IPS-20b (cell line): ENCODE results near the gene GALNT10.

Experiments
- H3K27ac ChIP-seq: one replicate; pipeline ENCODE4 v1.5.1; 2013; ENCODE audit warnings: low read length
- H3K27me3 ChIP-seq: 2 replicates; pipeline ENCODE4 v1.6.1; 2013; ENCODE audit warnings: mild to moderate bottlenecking, low read length, inconsistent platforms; ENCODE audit not compliant: insufficient read depth
- H3K36me3 ChIP-seq: 2 replicates; pipeline ENCODE4 v1.6.1; 2013; ENCODE audit warnings: low read depth, mild to moderate bottlenecking, inconsistent platforms, low read length, moderate library complexity; ENCODE audit not compliant: insufficient read depth
- H3K4me1 ChIP-seq: 2 replicates; pipeline ENCODE4 v1.6.1; 2013; ENCODE audit warnings: mild to moderate bottlenecking, control low read depth, inconsistent platforms, low read length, moderate library complexity; ENCODE audit not compliant: insufficient read depth
- H3K4me3 ChIP-seq: 2 replicates; pipeline ENCODE4 v1.5.1; 2013; ENCODE audit warnings: mild to moderate bottlenecking, low read length, inconsistent platforms
- H3K9ac ChIP-seq: 2 replicates; pipeline ENCODE4 v1.6.1; 2013; ENCODE audit warnings: low read depth, mild to moderate bottlenecking, inconsistent platforms, low read length, moderate library complexity
- H3K9me3 ChIP-seq: 2 replicates; pipeline ENCODE4 v1.6.1; 2013; ENCODE audit warnings: mild to moderate bottlenecking, low read depth, low read length, inconsistent platforms; ENCODE audit not compliant: insufficient read depth

Gene GALNT10

GRCh38 chr5:154197801-154198491, 7.4 kb downstream of the GALNT10 start:
- Histone ChIP-seq H3K9me3 (no peaks in the 10 kb centered on the region), H3K27me3 (peaks cover 12% of the 10 kb centered on the region; the same call in 1 of the 2 replicates), H3K36me3 (no peaks in the 10 kb centered on the region), H3K9ac (no peak overlapping the region), H3K4me3 (no peak overlapping the region), H3K27ac (no peak overlapping the region), H3K4me1 (peaks cover 22% of the 10 kb centered on the region)

GRCh38 chr5:154198611-154199230, 8.2 kb downstream of the GALNT10 start:
- Histone ChIP-seq H3K9me3 (no peaks in the 10 kb centered on the region), H3K4me3 (no peak overlapping the region), H3K4me1 (peaks cover 21% of the 10 kb centered on the region), H3K36me3 (no peaks in the 10 kb centered on the region), H3K27ac (no peak overlapping the region), H3K9ac (no peak overlapping the region), H3K27me3 (peaks cover 4% of the 10 kb centered on the region; the same call in 1 of the 2 replicates)

- H3K4me1 ChIP-seq = peaks cover 16% of the 10 kb centered on the region
- H3K27me3 ChIP-seq = no peaks in the 10 kb centered on the region
- H3K9ac ChIP-seq = no peak overlapping the region
- no peaks in the 10 kb centered on the region for H3K36me3 ChIP-seq
- H3K27ac ChIP-seq = no peak overlapping the region
- H3K9me3 ChIP-seq = no peaks in the 10 kb centered on the region
- no peak overlapping the region for H3K4me3 ChIP-seq
Measured at GRCh38 chr5:154199263-154199662, 8.7 kb downstream of the GALNT10 start.

- H3K27me3 ChIP-seq = no peaks in the 10 kb centered on the region
- H3K4me1 ChIP-seq = peaks cover 12% of the 10 kb centered on the region
Measured at GRCh38 chr5:154199671-154200220, 9.2 kb downstream of the GALNT10 start.

GRCh38 chr5:154200221-154200620, 9.7 kb downstream of the GALNT10 start:
- Histone ChIP-seq H3K9ac (no peak overlapping the region), H3K36me3 (no peaks in the 10 kb centered on the region), H3K4me1 (peaks cover 9% of the 10 kb centered on the region), H3K4me3 (no peak overlapping the region), H3K27me3 (no peaks in the 10 kb centered on the region), H3K27ac (no peak overlapping the region), H3K9me3 (no peaks in the 10 kb centered on the region)

More at GRCh38 chr5:154199671-154200220, 9.2 kb downstream of the GALNT10 start:
- Histone ChIP-seq H3K36me3 (no peaks in the 10 kb centered on the region), H3K9me3 (no peaks in the 10 kb centered on the region), H3K4me3 (no peak overlapping the region), H3K9ac (no peak overlapping the region), H3K27ac (no peak overlapping the region)

- H3K4me1 ChIP-seq = peaks cover 9% of the 10 kb centered on the region
- no peak overlapping the region for H3K9ac ChIP-seq
- no peak overlapping the region for H3K27ac ChIP-seq
- no peaks in the 10 kb centered on the region for H3K36me3 ChIP-seq
- H3K4me3 ChIP-seq = no peak overlapping the region
- no peaks in the 10 kb centered on the region for H3K27me3 ChIP-seq
- no peaks in the 10 kb centered on the region for H3K9me3 ChIP-seq
Measured at GRCh38 chr5:154201108-154201769, 10.7 kb downstream of the GALNT10 start.

GRCh38 chr5:154202379-154203260, 12.1 kb downstream of the GALNT10 start:
- no peaks in the 10 kb centered on the region for H3K27me3 ChIP-seq
- H3K4me1 ChIP-seq = no peaks in the 10 kb centered on the region; the same call in none of the 2 replicates
- H3K9ac ChIP-seq = no peak overlapping the region
- no peaks in the 10 kb centered on the region for H3K9me3 ChIP-seq
- H3K36me3 ChIP-seq = no peaks in the 10 kb centered on the region
- no peak overlapping the region for H3K4me3 ChIP-seq
- no peak overlapping the region for H3K27ac ChIP-seq

- Histone ChIP-seq H3K27ac (no peak overlapping the region), H3K36me3 (no peaks in the 10 kb centered on the region)
Measured at GRCh38 chr5:154203798-154204578, 13.5 kb downstream of the GALNT10 start.

GRCh38 chr5:154205441-154206117, 15.0 kb downstream of the GALNT10 start:
- no peaks in the 10 kb centered on the region for H3K9me3 ChIP-seq
- H3K36me3 ChIP-seq = no peaks in the 10 kb centered on the region
- H3K9ac ChIP-seq = no peak overlapping the region
- no peak overlapping the region for H3K27ac ChIP-seq
- no peaks in the 10 kb centered on the region for H3K27me3 ChIP-seq
- H3K4me3 ChIP-seq = no peak overlapping the region
- H3K4me1 ChIP-seq = peaks cover 11% of the 10 kb centered on the region

More at GRCh38 chr5:154203798-154204578, 13.5 kb downstream of the GALNT10 start:
- Histone ChIP-seq H3K27me3 (no peaks in the 10 kb centered on the region), H3K4me1 (no peaks in the 10 kb centered on the region; the same call in 1 of the 2 replicates), H3K4me3 (no peak overlapping the region), H3K9me3 (no peaks in the 10 kb centered on the region), H3K9ac (no peak overlapping the region)

- no peaks in the 10 kb centered on the region for H3K36me3 ChIP-seq
- no peak overlapping the region for H3K4me3 ChIP-seq
- no peak overlapping the region for H3K9ac ChIP-seq
- H3K4me1 ChIP-seq = peaks cover 11% of the 10 kb centered on the region
- H3K9me3 ChIP-seq = no peaks in the 10 kb centered on the region
- no peak overlapping the region for H3K27ac ChIP-seq
- H3K27me3 ChIP-seq = no peaks in the 10 kb centered on the region
Measured at GRCh38 chr5:154206311-154206710, 15.8 kb downstream of the GALNT10 start.
